ENCODE results near the gene GLIS1.

Gene GLIS1

GRCh38 chr1:53575141-53575954 is 163.6 kb downstream of the GLIS1 start:
- DNase-seq, result no peak
- Histone ChIP-seq H3K9me2 (replicated peaks; ENCODE audit: insufficient read depth, low read length) (no peaks in the 10 kb centered on the region), H3K27me3 (replicated peaks; ENCODE audit: insufficient read depth, low read length) (no peaks in the 10 kb centered on the region), H4K20me1 (ENCODE audit: insufficient read depth, low read length) (no peaks in the 10 kb centered on the region), H3F3A (ENCODE audit: insufficient read depth, low read length) (no peaks in the 10 kb centered on the region), H3K9me3 (replicated peaks; ENCODE audit: insufficient read depth, low read length) (no peaks in the 10 kb centered on the region), H3K4me2 (ENCODE audit: low read depth, low read length) (no peak overlapping the region), H3K36me3 (replicated peaks; ENCODE audit: insufficient read depth, low read length) (no peaks in the 10 kb centered on the region), H2AFZ (ENCODE audit: low read length) (no peak overlapping the region), H3K79me2 (ENCODE audit: low read length) (no peaks in the 10 kb centered on the region), H3K4me1 (ENCODE audit: low read length) (no peaks in the 10 kb centered on the region), H3K9ac (ENCODE audit: low read length) (no peak overlapping the region), H3K27ac (ENCODE audit: low read length) (no peak overlapping the region), H3K4me3 (ENCODE audit: low read length) (no peak overlapping the region)
- no peak for TF ChIP-seq CTCF (IDR thresholded peaks at IDR 0.05; ENCODE audit: low read length)
- no peak for TF ChIP-seq EZH2phosphoT487 (IDR thresholded peaks at IDR 0.05; ENCODE audit: low read length)
- no peak for TF ChIP-seq EZH2 (optimal IDR thresholded peaks at IDR 0.05; ENCODE audit: low read depth, low read length)

GRCh38 chr1:53574621-53575020 is 164.3 kb downstream of the GLIS1 start:
- no peaks in the 10 kb centered on the region for H3K79me2 ChIP-seq (ENCODE audit: low read length)
- no peak overlapping the region for H3K4me2 ChIP-seq (ENCODE audit: low read depth, low read length)
- H3K9ac ChIP-seq (ENCODE audit: low read length), result no peak overlapping the region
- H3K4me1 ChIP-seq (ENCODE audit: low read length), result no peaks in the 10 kb centered on the region
- H3K27ac ChIP-seq (ENCODE audit: low read length), result no peak overlapping the region
- no peaks in the 10 kb centered on the region for H3K27me3 ChIP-seq (replicated peaks; ENCODE audit: insufficient read depth, low read length)
- H3K4me3 ChIP-seq (ENCODE audit: low read length), result no peak overlapping the region
- no peak for TF ChIP-seq CTCF (IDR thresholded peaks at IDR 0.05; ENCODE audit: low read length)
- no peak for TF ChIP-seq EZH2phosphoT487 (IDR thresholded peaks at IDR 0.05; ENCODE audit: low read length)
- TF ChIP-seq EZH2 (optimal IDR thresholded peaks at IDR 0.05; ENCODE audit: low read depth, low read length), result no peak
- no peaks in the 10 kb centered on the region for H3F3A ChIP-seq (ENCODE audit: insufficient read depth, low read length)
- H3K36me3 ChIP-seq (replicated peaks; ENCODE audit: insufficient read depth, low read length), result no peaks in the 10 kb centered on the region
- no peaks in the 10 kb centered on the region for H3K9me2 ChIP-seq (replicated peaks; ENCODE audit: insufficient read depth, low read length)
- no peak for DNase-seq
- H2AFZ ChIP-seq (ENCODE audit: low read length), result no peak overlapping the region
- no peaks in the 10 kb centered on the region for H4K20me1 ChIP-seq (ENCODE audit: insufficient read depth, low read length)
- no peaks in the 10 kb centered on the region for H3K9me3 ChIP-seq (replicated peaks; ENCODE audit: insufficient read depth, low read length)

DNA sequence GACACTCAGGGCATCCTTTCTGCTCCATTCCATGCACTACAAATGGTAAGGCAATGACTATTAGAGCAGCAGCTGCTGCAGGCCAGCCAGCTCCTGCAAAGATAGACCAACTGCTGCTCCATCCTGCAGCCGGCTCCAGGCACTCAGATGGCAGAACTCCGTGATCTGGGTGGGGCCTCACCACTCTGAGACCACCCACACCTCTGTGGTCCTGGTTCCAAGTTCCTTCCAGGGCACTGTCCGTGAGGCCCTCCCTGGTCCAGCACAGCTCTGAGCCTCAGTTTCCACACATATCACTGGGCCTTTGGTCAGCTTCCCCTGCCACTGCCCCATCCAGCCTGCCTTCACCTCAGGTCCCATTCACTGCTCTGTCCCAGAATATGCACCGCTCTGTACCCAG is 165.0 kb downstream of the GLIS1 start:
- DNase-seq, result no peak
- Histone ChIP-seq H3K27me3 (replicated peaks; ENCODE audit: insufficient read depth, low read length) (no peaks in the 10 kb centered on the region), H2AFZ (ENCODE audit: low read length) (no peak overlapping the region), H3K9ac (ENCODE audit: low read length) (no peak overlapping the region), H3K79me2 (ENCODE audit: low read length) (no peaks in the 10 kb centered on the region), H3K4me3 (ENCODE audit: low read length) (no peak overlapping the region), H3K4me1 (ENCODE audit: low read length) (no peaks in the 10 kb centered on the region), H3K9me3 (replicated peaks; ENCODE audit: insufficient read depth, low read length) (no peaks in the 10 kb centered on the region), H3K4me2 (ENCODE audit: low read depth, low read length) (no peak overlapping the region), H3K36me3 (replicated peaks; ENCODE audit: insufficient read depth, low read length) (no peaks in the 10 kb centered on the region), H3F3A (ENCODE audit: insufficient read depth, low read length) (no peaks in the 10 kb centered on the region), H3K27ac (ENCODE audit: low read length) (no peak overlapping the region), H4K20me1 (ENCODE audit: insufficient read depth, low read length) (no peaks in the 10 kb centered on the region), H3K9me2 (replicated peaks; ENCODE audit: insufficient read depth, low read length) (no peaks in the 10 kb centered on the region)
- TF ChIP-seq EZH2 (optimal IDR thresholded peaks at IDR 0.05; ENCODE audit: low read depth, low read length) (no peak), EZH2phosphoT487 (IDR thresholded peaks at IDR 0.05; ENCODE audit: low read length) (no peak), CTCF (IDR thresholded peaks at IDR 0.05; ENCODE audit: low read length) (no peak)
